GM23248 (cell line): ENCODE data around the gene ATM. TPM values are rescaled to one million over a fixed set of nuclear protein-coding genes. Genes with fewer than 3 reads are reported as not detected.
"Not testable (repeated sequence)": the region's sequence is repeated elsewhere in the genome, so short reads cannot be mapped to it uniquely, and the experiment has no call there.

Experiments
- DNase-seq: peaks from one replicate; pipeline ENCODE4 v3.0.0-alpha.2; 2015
- H2AFZ ChIP-seq: fragments of 200-600 bp; sonication (generic); 2 replicates; pipeline ENCODE4 v1.6.1; 2016; ENCODE audit warnings: antibody characterized with exemption
- H3F3A ChIP-seq: fragments of 200-600 bp; sonication (generic); 2 replicates; pipeline ENCODE4 v1.6.1; 2016; ENCODE audit warnings: mild to moderate bottlenecking, antibody characterized with exemption, mixed run types; ENCODE audit not compliant: insufficient read depth
- H3K27ac ChIP-seq: fragments of 200-600 bp; sonication (generic); 2 replicates; pipeline ENCODE4 v1.5.1; 2016; ENCODE audit warnings: mild to moderate bottlenecking
- H3K27me3 ChIP-seq: fragments of 200-600 bp; sonication (generic); replicated peaks from 2 replicates; pipeline ENCODE4 v1.6.1; 2016; ENCODE audit warnings: mild to moderate bottlenecking; ENCODE audit not compliant: insufficient read depth
- H3K36me3 ChIP-seq: fragments of 200-600 bp; sonication (generic); 2 replicates; pipeline ENCODE4 v1.6.1; 2016; ENCODE audit warnings: low read depth, mild to moderate bottlenecking
- H3K4me1 ChIP-seq: fragments of 200-600 bp; sonication (generic); 2 replicates; pipeline ENCODE4 v1.6.1; 2016; ENCODE audit warnings: mild to moderate bottlenecking; ENCODE audit not compliant: insufficient read depth
- H3K4me2 ChIP-seq: fragments of 200-600 bp; sonication (generic); one replicate; pipeline ENCODE4 v1.6.1; 2016; ENCODE audit warnings: mild to moderate bottlenecking; ENCODE audit not compliant: unreplicated experiment
- H3K4me3 ChIP-seq: fragments of 200-600 bp; sonication (generic); 2 replicates; pipeline ENCODE4 v1.5.1; 2016; ENCODE audit warnings: mild to moderate bottlenecking
- H3K79me2 ChIP-seq: fragments of 200-600 bp; sonication (generic); 2 replicates; pipeline ENCODE4 v1.6.1; 2016; ENCODE audit warnings: mild to moderate bottlenecking; ENCODE audit not compliant: insufficient read depth
- H3K9ac ChIP-seq: fragments of 200-600 bp; sonication (generic); 2 replicates; pipeline ENCODE4 v1.6.1; 2016; ENCODE audit warnings: mild to moderate bottlenecking
- H3K9me2 ChIP-seq: fragments of 200-600 bp; sonication (generic); 2 replicates; pipeline ENCODE4 v1.6.1; 2016; ENCODE audit warnings: mixed run types, mild to moderate bottlenecking, moderate library complexity; ENCODE audit not compliant: insufficient read depth
- H3K9me3 ChIP-seq: fragments of 200-600 bp; sonication (generic); one replicate; pipeline ENCODE4 v1.6.1; 2017; ENCODE audit warnings: low read depth
- H4K20me1 ChIP-seq: fragments of 200-600 bp; sonication (generic); 2 replicates; pipeline ENCODE4 v1.6.0; 2016; ENCODE audit not compliant: insufficient read depth
- EZH2 ChIP-seq: fragments of 200-600 bp; sonication (generic); IDR thresholded peaks from 2 replicates; pipeline ENCODE4 v1.6.1; 2018; ENCODE audit warnings: antibody characterized with exemption, mild to moderate bottlenecking; ENCODE audit not compliant: insufficient read depth, poor library complexity, severe bottlenecking
- EZH2phosphoT487 ChIP-seq: fragments of 200-600 bp; sonication (generic); IDR thresholded peaks from 2 replicates; pipeline ENCODE4 v1.6.1; 2018; ENCODE audit warnings: antibody characterized with exemption, moderate library complexity, mild to moderate bottlenecking, low read depth; ENCODE audit not compliant: insufficient read depth
- WGBS, 2 experiments: methylation state at CpG; one replicate each; pipeline ENCODE4 v1.1.6; 2015 to 2017; ENCODE audit warnings: low lambda C conversion rate in 2 of 2, low coverage in 1 of 2; ENCODE audit errors: missing lambda C conversion rate in 2 of 2; 5-methylcytosine and 5-hydroxymethylcytosine counted together
- in situ Hi-C: fragments of 300-500 bp; cut with MboI; formaldehyde crosslinking; loops from 2 replicates; pipeline ENCODE4 v1.15.0; 2020
- polyA plus RNA-seq: library from polyadenylated mRNA; unstranded; fragments of >200 nt; fragmentation: Nextera tagmentation; extraction: Ambion mirVana; gene quantifications from 2 replicates; pipeline ENCODE4 v1.2.1, GENCODE V29; 2016
- total RNA-seq: library from RNA; depleted of rRNA; stranded (reverse); fragments of >200 nt; shearing (Covaris generic); gene quantifications from 2 replicates; pipeline ENCODE4 v1.2.3, GENCODE V29; 2014

ATM gene
- total and polyA plus RNA-seq, 2 experiments from 2014 or later: 16.5 to 69.2 TPM

- Histone ChIP-seq H3K4me2 (no peak overlapping the region), H2AFZ (no peak overlapping the region)
- WGBS, 2 experiments: 76 to 78% methylated on average over 1 of the region's 1 CpG
Observed at GRCh38 chr11:108392353-108392752, 169.5 kb downstream of the ATM start.

GRCh38 chr11:108393046-108393445 is 170.2 kb downstream of the ATM start:
- WGBS, 2 experiments: 2 to 21% methylated on average over 1 of the region's 1 CpG
- Histone ChIP-seq H3K4me2 (no peak overlapping the region), H3K27me3 (no peaks in the 10 kb centered on the region), H2AFZ (no peak overlapping the region), H3K27ac (no peak overlapping the region), H3K9ac (no peak overlapping the region), H3K4me1 (no peaks in the 10 kb centered on the region), H3K79me2 (no peaks in the 10 kb centered on the region), H3K9me2 (no peaks in the 10 kb centered on the region), H3K4me3 (no peak overlapping the region), H3K9me3 (no peaks in the 10 kb centered on the region), H3F3A (no peaks in the 10 kb centered on the region), H4K20me1 (no peaks in the 10 kb centered on the region), H3K36me3 (no peaks in the 10 kb centered on the region)
- in situ Hi-C loops: no loop called here
- no peak for DNase-seq
- TF ChIP-seq EZH2phosphoT487 (no peak), EZH2 (no peak)

More at GRCh38 chr11:108392353-108392752, 169.5 kb downstream of the ATM start:
- Histone ChIP-seq H3K36me3 (no peaks in the 10 kb centered on the region), H3K79me2 (no peaks in the 10 kb centered on the region), H3K27ac (no peak overlapping the region), H3K4me1 (no peaks in the 10 kb centered on the region), H3K9ac (no peak overlapping the region), H3K9me2 (no peaks in the 10 kb centered on the region), H3K27me3 (no peaks in the 10 kb centered on the region), H4K20me1 (no peaks in the 10 kb centered on the region), H3K4me3 (no peak overlapping the region), H3K9me3 (no peaks in the 10 kb centered on the region), H3F3A (no peaks in the 10 kb centered on the region)
- no peak for DNase-seq
- in situ Hi-C loops: no loop called here
- TF ChIP-seq EZH2: no peak

GRCh38 chr11:108394744-108395284 is 171.9 kb downstream of the ATM start:
- Histone ChIP-seq H3K27ac (no peak overlapping the region), H3K9me3 (no peaks in the 10 kb centered on the region), H3K27me3 (no peaks in the 10 kb centered on the region), H3F3A (no peaks in the 10 kb centered on the region), H3K4me1 (no peaks in the 10 kb centered on the region), H2AFZ (no peak overlapping the region), H3K9me2 (no peaks in the 10 kb centered on the region), H3K9ac (no peak overlapping the region), H3K4me3 (no peak overlapping the region), H3K79me2 (no peaks in the 10 kb centered on the region), H3K4me2 (no peak overlapping the region), H3K36me3 (no peaks in the 10 kb centered on the region), H4K20me1 (no peaks in the 10 kb centered on the region)
- no peak for DNase-seq
- WGBS, 2 experiments: 75 to 83% methylated on average over 4 of the region's 4 CpGs
- in situ Hi-C loops: no loop called here
- TF ChIP-seq EZH2phosphoT487 (no peak), EZH2 (no peak)

- WGBS, 2 experiments: 79 to 85% methylated on average over 6 of the region's 6 CpGs
- H3F3A ChIP-seq, H3K4me3 ChIP-seq, H3K4me1 ChIP-seq, H3K36me3 ChIP-seq, H3K4me2 ChIP-seq, H3K9ac ChIP-seq, H3K27me3 ChIP-seq, DNase-seq, H2AFZ ChIP-seq, H3K9me3 ChIP-seq, H3K79me2 ChIP-seq, H3K27ac ChIP-seq, H3K9me2 ChIP-seq, in situ Hi-C loops, H4K20me1 ChIP-seq: not testable (repeated sequence)
Observed at GRCh38 chr11:108396672-108397071, 173.8 kb downstream of the ATM start.

- DNase-seq: no peak
- Histone ChIP-seq H3K9me2 (no peaks in the 10 kb centered on the region), H3K79me2 (no peaks in the 10 kb centered on the region), H3K4me1 (no peaks in the 10 kb centered on the region), H2AFZ (no peak overlapping the region), H3K9ac (no peak overlapping the region), H3K36me3 (no peaks in the 10 kb centered on the region), H3K9me3 (no peaks in the 10 kb centered on the region), H3K27ac (no peak overlapping the region), H4K20me1 (no peaks in the 10 kb centered on the region), H3K27me3 (no peaks in the 10 kb centered on the region), H3K4me3 (no peak overlapping the region), H3F3A (no peaks in the 10 kb centered on the region), H3K4me2 (no peak overlapping the region)
- 78 to 82% methylated on average over 6 of the region's 6 CpGs for WGBS, 2 experiments
- TF ChIP-seq EZH2 (no peak), EZH2phosphoT487 (no peak)
- in situ Hi-C loops: no loop called here
Observed at GRCh38 chr11:108398439-108398838, 175.6 kb downstream of the ATM start.
